Measurements from ENCODE around the gene TNPO3.

DNA sequence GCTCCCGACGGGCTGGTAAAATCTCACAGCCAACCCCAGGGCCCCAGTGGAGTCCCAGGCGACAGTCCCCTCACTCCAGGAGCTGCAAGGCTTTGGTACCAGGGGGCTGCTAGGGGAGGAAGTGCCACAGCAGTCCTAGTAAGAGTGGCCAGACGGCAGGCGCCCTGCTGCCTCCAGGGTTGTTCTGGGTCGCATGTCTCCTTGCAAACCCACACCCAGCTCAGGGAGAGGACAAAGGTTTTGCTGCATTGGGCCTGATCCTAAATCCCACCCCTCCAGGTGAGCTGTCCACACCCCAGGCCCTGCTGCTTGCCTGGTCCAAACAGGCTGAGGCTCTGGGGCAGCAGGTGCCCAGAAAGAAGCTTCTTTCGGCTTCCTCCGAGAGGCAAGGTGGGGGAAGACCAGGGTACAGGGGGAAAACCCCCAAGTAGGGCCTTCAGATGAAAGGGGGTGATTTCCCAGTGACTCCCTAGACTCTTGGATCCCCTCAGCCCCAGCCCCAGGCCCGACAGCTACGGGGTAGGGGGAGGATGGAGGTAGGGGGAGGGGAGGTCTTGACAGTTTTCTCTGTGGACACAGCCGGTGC lies 140.3 kb downstream of the TNPO3 start:
- TF ChIP-seq, protein P1, sequence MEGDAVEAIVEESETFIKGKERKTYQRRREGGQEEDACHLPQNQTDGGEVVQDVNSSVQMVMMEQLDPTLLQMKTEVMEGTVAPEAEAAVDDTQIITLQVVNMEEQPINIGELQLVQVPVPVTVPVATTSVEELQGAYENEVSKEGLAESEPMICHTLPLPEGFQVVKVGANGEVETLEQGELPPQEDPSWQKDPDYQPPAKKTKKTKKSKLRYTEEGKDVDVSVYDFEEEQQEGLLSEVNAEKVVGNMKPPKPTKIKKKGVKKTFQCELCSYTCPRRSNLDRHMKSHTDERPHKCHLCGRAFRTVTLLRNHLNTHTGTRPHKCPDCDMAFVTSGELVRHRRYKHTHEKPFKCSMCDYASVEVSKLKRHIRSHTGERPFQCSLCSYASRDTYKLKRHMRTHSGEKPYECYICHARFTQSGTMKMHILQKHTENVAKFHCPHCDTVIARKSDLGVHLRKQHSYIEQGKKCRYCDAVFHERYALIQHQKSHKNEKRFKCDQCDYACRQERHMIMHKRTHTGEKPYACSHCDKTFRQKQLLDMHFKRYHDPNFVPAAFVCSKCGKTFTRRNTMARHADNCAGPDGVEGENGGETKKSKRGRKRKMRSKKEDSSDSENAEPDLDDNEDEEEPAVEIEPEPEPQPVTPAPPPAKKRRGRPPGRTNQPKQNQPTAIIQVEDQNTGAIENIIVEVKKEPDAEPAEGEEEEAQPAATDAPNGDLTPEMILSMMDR (conservative IDR thresholded peaks at IDR 0.05), result no peak
- TF ChIP-seq EZH2 (IDR thresholded peaks at IDR 0.05; ENCODE audit: low read depth), result no peak
